Fibroblast of villous mesenchyme (primary cell): Measurements from ENCODE around the gene ANO3. TPM values are rescaled to one million over a fixed set of nuclear protein-coding genes. Genes with fewer than 3 reads are reported as not detected.

Experiments used
- DNase-seq: peaks from one replicate; pipeline ENCODE4 v3.0.0-alpha.2; 2010; ENCODE audit warnings: low read depth
- H3K4me3 ChIP-seq: 2 replicates; pipeline ENCODE4 v1.5.1; 2011; ENCODE audit warnings: low read depth, mild to moderate bottlenecking, low read length
- CTCF ChIP-seq: IDR thresholded peaks from 2 replicates; pipeline ENCODE4 v1.5.1; 2012; ENCODE audit warnings: low read depth, mild to moderate bottlenecking, low read length; ENCODE audit not compliant: insufficient read depth
- total RNA-seq: library from RNA; depleted of rRNA; stranded (reverse); fragments of >200 nt; gene quantifications from 2 replicates; pipeline ENCODE4 v1.2.3, GENCODE V29; 2012

The ANO3 gene
- total RNA-seq, 1 donor = under 0.01 TPM

- DNase-seq = no peak
- H3K4me3 ChIP-seq = no peak overlapping the region
- no peak for TF ChIP-seq CTCF
These were observed 133.3 kb downstream of the ANO3 start for GRCh38 chr11:26465274-26465673.

- no peak for DNase-seq
- no peak for TF ChIP-seq CTCF
- no peak overlapping the region for H3K4me3 ChIP-seq
These were observed 135.6 kb downstream of the ANO3 start for GRCh38 chr11:26467506-26467905.

GRCh38 chr11:26470992-26471391 is 139.1 kb downstream of the ANO3 start:
- DNase-seq = no peak
- H3K4me3 ChIP-seq = no peak overlapping the region
- TF ChIP-seq CTCF = no peak

DNA sequence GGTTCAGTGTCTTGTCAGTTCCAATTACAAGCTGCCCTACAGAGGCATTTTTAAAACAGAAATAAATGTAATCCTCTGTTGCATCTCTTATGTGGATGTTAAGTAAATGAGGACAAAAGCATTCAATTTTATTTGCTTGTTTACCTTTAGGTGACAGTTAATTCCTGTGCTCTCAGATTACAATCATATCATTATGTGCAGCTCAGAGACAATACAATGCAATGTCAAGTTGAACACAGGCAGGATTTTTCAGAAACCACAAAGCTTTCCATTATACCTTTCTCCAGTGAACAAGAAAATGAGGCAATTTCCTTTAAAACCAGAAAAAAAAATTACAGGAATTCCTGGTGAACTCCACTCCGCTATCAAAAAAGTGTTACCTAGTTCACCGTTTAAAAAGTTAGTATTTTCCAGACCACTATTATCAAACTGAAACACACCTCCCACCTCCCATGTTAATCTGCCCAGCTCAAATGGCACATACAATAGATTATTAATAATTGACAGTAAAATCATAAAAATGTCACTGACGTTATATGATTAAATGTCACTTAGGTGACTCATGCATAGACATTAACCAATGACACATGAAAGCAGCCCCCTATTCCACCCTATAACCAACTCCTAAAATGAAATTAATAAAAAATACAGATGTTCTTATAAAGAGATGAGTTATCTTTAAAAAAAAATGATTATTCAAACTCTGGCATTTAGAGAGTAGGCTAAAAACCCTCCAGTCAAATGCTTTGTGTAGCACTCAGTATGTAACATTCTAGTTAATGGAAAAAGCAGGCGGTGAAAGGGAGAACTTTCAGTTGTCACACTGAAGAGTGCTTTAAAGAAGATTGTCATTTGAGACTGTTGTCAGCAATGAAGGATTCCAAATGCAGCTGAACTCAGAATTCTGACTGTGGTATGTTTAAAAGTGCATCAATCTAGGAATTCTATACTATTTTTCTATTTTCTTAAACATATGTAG is 141.6 kb downstream of the ANO3 start:
- no peak for TF ChIP-seq CTCF
- H3K4me3 ChIP-seq = no peak overlapping the region
- DNase-seq = no peak

DNA sequence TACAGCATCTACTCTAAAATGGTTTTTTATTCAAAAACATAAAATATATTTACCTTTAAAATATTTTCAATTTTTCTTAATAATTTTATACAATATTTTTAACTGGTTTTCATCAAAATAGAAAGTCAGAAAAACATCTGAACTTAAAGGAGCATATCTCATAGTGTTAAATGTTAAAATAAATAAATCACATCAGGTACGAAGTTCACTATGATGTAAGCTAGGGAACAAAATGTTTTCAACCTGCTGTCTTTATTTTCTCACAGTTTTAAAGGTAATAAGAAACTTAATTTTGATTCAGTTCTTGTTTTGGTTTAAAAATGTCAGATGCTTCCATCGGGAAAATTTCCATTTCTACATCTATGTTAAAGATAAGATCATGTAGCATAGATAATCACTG is 142.5 kb downstream of the ANO3 start:
- DNase-seq = no peak
- no peak for TF ChIP-seq CTCF
- H3K4me3 ChIP-seq = no peak overlapping the region

DNA sequence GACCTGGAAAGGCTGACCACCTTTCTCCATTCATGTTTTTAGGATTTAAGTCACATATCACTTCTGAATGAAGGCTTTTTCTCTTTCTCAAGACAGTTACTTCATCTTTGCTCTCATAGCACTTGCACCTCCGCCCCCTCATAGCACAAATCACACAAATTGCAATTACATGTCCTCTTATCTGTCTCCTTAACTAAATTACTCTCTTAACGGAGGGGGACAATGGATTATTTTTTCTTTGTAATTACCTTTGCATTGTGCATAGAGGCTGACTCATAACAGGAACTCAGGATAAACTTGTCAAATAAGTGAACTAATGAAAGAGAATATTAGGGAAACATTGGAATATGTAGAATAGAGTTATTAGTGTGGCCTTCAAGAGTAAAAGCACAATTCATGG is 145.5 kb downstream of the ANO3 start:
- no peak for TF ChIP-seq CTCF
- DNase-seq = no peak
- no peak overlapping the region for H3K4me3 ChIP-seq

DNA sequence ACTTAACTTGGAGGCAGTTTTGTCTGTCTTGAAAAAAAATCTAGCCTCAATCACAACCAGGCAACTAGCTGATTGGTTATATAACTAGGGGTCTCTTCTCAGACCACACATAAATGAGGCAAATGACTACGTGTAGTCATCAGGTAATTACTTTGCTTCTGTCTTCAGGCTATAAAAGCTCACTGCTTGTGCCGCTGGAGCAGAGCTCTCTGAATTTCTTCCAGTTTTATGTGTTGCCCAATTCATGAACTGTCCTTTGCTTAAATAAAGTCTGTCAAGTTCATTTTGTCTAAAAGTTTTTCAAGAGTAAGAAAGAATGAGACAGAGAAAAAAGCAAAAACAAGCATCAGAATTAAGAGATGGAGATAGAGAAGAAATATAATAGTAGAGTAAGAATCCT is 146.8 kb downstream of the ANO3 start:
- no peak overlapping the region for H3K4me3 ChIP-seq
- no peak for TF ChIP-seq CTCF
- DNase-seq = no peak
